Measurements from ENCODE around the gene PHRF1.

Gene PHRF1

DNA sequence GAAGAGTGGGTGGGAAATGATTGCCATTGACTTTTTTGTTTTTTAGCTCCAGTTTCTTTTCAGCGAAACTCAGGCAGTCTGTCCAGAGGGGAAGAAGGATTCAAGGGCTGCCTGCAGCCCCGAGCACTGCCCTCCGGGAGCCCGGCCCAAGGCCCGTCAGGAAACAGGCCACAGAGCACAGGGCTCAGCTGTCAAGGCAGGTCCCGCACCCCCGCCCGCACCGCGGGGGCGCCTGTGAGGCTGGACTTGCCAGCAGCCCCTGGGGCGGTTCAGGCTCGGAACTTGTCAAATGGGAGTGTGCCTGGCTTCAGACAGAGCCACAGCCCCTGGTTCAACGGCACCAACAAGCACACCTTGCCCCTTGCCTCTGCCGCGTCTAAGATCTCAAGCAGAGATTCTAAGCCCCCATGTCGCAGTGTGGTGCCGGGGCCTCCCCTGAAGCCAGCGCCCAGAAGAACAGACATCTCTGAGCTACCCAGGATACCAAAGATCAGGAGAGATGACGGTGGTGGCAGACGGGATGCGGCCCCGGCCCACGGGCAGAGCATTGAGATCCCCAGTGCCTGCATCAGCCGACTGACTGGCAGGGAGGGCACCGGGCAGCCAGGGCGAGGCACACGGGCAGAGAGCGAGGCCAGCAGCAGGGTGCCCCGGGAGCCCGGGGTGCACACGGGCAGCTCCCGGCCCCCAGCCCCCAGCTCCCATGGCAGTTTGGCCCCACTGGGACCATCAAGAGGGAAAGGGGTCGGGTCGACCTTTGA, 30.9 kb downstream of the PHRF1 start:
- TF ChIP-seq, protein P1, sequence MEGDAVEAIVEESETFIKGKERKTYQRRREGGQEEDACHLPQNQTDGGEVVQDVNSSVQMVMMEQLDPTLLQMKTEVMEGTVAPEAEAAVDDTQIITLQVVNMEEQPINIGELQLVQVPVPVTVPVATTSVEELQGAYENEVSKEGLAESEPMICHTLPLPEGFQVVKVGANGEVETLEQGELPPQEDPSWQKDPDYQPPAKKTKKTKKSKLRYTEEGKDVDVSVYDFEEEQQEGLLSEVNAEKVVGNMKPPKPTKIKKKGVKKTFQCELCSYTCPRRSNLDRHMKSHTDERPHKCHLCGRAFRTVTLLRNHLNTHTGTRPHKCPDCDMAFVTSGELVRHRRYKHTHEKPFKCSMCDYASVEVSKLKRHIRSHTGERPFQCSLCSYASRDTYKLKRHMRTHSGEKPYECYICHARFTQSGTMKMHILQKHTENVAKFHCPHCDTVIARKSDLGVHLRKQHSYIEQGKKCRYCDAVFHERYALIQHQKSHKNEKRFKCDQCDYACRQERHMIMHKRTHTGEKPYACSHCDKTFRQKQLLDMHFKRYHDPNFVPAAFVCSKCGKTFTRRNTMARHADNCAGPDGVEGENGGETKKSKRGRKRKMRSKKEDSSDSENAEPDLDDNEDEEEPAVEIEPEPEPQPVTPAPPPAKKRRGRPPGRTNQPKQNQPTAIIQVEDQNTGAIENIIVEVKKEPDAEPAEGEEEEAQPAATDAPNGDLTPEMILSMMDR (IDR thresholded peaks at IDR 0.05; ENCODE audit: borderline replicate concordance, control extremely low read depth, extremely low read depth, insufficient read depth, missing control alignments), result no peak
- no peak for DNase-seq (ENCODE audit: low spot score)
- in situ Hi-C loops (cut with MboI; ENCODE audit: low sequenced_read_pairs, unreplicated experiment), result no loop called here

DNA sequence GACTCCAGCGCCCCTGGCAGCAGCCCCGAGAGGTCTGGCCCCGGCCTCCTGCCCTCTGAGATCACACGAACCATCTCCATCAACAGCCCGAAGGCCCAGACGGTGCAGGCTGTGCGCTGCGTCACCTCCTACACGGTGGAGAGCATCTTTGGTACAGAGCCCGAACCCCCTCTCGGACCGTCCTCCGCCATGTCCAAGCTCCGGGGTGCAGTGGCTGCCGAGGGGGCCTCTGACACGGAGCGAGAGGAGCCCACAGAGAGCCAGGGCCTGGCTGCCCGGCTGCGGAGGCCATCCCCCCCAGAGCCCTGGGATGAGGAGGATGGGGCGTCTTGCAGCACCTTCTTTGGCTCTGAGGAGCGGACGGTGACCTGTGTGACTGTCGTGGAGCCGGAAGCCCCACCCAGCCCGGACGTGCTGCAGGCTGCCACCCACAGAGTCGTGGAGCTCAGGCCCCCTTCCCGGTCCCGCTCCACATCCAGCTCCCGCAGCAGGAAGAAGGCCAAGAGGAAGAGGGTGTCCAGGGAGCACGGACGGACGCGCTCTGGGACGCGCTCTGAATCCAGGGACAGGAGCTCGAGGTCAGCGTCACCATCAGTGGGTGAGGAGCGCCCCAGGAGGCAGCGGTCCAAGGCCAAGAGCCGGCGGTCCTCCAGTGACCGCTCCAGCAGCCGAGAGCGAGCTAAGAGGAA, 31.8 kb downstream of the PHRF1 start:
- in situ Hi-C loops (cut with MboI; ENCODE audit: low sequenced_read_pairs, unreplicated experiment), result no loop called here
- TF ChIP-seq, protein P1 (IDR thresholded peaks at IDR 0.05; ENCODE audit: borderline replicate concordance, control extremely low read depth, extremely low read depth, insufficient read depth, missing control alignments), result no peak
- no peak for DNase-seq (ENCODE audit: low spot score)

DNA sequence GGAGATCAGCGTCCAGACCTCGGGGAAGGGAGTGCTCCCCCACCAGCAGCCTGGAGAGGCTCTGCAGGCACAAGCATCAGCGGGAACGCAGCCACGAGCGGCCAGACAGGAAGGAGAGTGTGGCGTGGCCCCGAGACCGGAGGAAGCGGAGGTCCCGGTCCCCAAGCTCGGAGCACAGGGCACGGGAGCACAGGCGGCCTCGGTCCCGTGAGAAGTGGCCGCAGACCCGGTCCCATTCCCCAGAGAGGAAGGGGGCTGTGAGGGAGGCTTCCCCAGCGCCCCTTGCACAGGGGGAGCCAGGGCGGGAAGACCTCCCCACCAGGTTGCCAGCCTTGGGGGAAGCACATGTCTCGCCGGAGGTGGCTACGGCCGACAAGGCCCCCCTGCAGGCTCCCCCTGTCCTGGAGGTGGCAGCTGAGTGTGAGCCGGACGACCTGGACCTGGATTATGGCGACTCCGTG, 32.6 kb downstream of the PHRF1 start:
- in situ Hi-C loops (cut with MboI; ENCODE audit: low sequenced_read_pairs, unreplicated experiment), result no loop called here
- no peak for DNase-seq (ENCODE audit: low spot score)
- TF ChIP-seq, protein P1 (IDR thresholded peaks at IDR 0.05; ENCODE audit: borderline replicate concordance, control extremely low read depth, extremely low read depth, insufficient read depth, missing control alignments), result no peak

DNA sequence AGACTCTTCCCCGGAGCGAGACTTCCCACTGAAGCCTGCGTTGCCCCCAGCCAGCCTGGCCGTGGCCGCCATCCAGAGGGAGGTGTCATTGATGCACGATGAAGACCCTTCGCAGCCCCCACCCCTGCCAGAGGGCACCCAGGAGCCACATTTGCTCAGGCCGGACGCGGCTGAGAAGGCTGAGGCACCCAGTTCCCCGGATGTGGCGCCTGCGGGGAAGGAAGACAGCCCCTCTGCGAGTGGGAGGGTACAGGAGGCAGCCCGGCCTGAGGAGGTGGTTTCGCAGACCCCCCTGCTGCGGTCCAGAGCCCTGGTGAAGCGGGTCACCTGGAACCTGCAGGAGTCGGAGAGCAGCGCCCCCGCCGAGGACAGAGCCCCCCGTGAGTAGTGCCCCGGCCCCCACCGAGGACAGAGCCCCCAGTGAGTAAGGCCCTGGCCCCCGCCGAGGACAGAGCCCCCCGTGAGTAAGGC, 33.1 kb downstream of the PHRF1 start:
- DNase-seq (ENCODE audit: low spot score), result no peak
- in situ Hi-C loops (cut with MboI; ENCODE audit: low sequenced_read_pairs, unreplicated experiment), result no loop called here
- TF ChIP-seq, protein P1 (IDR thresholded peaks at IDR 0.05; ENCODE audit: borderline replicate concordance, control extremely low read depth, extremely low read depth, insufficient read depth, missing control alignments), result no peak

DNA sequence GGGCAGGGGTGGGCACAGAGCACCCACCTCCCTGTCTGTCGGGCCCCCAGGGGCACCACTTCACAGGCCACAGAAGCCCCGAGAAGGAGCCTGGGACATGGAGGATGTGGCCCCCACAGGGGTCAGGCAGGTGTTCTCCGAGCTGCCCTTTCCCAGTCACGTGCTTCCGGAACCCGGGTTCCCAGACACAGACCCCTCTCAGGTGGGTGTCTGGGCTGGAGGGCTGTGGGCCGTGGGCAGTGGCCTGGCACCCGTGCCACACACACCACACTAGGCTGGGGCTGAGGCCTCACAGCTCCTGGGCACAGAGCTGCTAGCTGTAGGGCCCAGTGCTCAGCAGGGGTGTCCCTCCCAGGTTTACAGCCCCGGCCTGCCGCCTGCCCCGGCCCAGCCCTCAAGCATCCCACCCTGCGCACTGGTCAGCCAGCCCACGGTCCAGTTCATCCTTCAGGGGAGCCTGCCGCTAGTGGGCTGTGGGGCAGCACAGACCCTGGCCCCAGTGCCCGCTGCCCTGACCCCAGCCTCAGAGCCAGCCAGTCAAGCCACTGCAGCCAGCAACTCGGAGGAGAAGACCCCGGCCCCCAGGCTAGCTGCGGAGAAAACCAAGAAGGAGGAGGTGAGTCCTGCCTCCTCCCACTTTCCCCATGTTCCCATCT, 34.0 kb downstream of the PHRF1 start:
- no peak for DNase-seq (ENCODE audit: low spot score)
- in situ Hi-C loops (cut with MboI; ENCODE audit: low sequenced_read_pairs, unreplicated experiment), result no loop called here
- TF ChIP-seq, protein P1 (IDR thresholded peaks at IDR 0.05; ENCODE audit: borderline replicate concordance, control extremely low read depth, extremely low read depth, insufficient read depth, missing control alignments), result no peak

Data from GM13976 (cell line).